Stimulated activated CD8-positive, alpha-beta memory T cell treated with anti-CD3 and anti-CD28 coated beads, Interleukin-7, amount 100 ng/mL, for 4 hours (primary cell): Measurements from ENCODE around the gene GMDS.

Experiments used
- DNase-seq, 2 donors: peaks; one replicate each; pipeline ENCODE4 v3.0.0-alpha.2; 2020; ENCODE audit warnings: low read depth in 2 of 2

The GMDS gene

GRCh38 chr6:2178125-2178524, 67.3 kb downstream of the GMDS start:
- DNase-seq = no peak

DNA sequence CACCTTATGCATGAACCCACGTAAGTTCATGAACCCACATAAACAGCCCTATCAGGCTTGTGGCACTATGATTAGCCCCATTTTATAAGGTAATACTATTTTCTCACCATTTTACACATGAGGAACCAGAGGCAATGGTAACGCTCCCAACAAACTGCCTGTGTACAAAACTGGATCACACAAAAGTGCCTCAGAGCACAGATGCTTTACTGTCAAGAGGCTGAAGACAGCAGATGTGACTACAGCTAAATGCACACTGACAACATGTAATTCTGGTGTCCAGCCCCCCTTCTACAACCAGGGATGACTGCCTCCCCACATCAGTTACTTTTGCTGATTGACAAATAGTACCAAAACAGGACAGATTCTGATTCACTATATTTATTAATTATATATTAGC, 69.6 kb downstream of the GMDS start:
- no peak for DNase-seq

DNA sequence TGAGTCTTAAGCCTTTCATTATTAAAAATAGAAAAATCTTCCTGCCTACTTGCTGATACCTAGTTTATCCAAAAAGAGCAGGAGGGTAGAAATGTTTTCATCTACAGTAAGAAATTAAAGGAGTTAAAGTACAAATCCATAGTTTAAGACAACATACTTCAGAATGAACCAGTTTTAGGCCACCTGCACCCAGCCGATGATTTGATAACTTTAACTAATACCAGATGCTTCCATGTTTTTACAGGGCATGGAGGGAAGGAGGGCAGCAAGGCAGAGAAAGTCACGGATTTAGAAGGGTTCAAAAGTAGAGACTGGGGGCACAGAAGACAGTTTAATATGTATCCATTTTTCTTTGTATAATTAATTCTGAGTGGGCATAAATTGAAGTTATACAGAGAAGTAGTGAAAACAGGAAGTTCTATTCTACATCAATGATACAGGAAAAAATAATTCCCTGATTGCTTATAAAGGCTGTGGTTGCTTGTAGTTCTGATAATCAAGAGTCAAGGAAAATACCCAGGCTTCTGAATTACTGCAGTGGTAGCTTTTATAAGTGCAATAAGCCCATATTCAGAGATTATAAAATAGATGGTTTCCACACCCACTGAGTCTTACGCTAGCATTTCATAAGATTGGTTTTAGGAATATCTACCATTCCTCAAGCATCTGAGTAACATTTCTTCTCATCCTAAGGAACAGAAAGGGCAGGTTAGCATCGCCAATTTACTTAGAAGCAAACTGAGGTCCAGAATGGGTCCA, 72.0 kb downstream of the GMDS start:
- no peak for DNase-seq

DNA sequence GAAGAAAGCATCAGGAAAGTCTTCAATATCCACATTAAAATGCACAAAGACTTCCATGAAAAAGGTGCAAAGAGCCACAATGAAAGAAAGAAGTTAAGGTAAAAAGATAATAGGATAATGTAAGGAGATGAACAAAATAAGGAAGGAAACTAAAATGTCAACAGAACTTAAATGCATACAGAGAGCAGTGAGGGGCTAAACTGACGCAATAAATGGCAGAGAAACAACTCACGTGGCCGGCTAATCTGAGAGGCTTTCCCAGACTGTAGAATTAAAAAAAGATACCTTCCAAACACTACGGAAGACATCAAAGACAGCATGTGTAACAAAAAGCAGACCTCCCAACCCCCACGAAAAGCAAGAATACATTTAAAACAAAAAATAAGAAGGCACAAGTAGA, 73.7 kb downstream of the GMDS start:
- DNase-seq = no peak

DNA sequence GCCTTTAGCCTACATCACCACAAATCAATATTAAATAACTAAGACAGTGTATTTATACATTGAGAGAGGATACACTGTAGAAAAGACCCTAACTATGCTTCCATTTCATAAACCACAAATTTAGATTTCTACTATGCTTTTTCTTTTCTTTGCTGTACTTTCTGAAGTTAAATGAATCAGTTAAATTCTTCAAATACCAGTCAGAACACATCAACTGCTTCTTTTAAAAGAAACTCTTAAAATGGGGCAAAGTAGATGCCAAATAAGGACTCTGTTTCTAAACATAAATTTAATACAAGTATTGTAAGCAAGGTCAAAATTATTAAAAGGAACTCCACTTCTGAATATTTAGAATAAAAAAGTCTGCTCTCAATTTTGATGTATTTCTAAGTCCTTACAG, 76.9 kb downstream of the GMDS start:
- DNase-seq = no peak

DNA sequence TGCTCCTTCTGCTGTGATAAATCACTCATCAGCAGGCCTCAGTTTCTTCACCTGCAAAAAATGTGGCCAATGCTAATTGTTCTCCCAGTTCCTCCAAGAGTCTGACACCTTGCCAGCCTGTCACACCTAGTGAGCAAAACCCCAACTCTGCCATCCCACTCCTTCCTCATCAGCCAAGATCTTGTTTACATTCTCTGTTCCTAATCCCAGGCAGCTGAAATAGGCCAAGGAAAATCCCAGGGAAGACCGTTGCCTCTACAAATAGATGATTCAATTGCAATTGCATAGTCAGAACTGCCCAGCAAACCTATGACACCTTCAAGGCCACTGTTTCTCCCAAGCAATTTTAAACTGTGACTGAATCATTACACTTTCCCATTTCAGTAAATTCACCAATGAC, 78.7 kb downstream of the GMDS start:
- no peak for DNase-seq

GRCh38 chr6:2165286-2165685, 80.1 kb downstream of the GMDS start:
- no peak for DNase-seq

DNA sequence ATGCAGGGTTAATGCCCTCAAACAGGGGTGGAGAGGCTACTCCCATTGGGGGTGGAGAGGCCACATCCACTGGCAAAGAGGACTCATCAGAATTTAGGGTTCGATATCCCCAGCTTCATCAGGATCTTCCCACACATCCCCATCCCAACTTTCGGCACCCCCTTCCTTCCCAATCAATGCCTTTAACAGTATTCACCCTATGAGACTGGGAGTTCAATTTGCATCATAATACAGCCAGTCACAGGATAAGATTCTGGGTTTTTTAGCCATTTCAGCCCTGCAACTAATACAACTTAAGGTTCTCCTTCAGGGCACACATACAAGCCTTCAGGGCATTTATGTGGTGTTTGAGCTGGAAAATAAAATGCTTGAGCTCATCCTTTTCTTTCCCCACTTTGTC, 80.9 kb downstream of the GMDS start:
- no peak for DNase-seq

- no peak for DNase-seq
These were observed 83.3 kb downstream of the GMDS start for GRCh38 chr6:2162079-2162445.

- DNase-seq = no peak
These were observed 86.7 kb downstream of the GMDS start for GRCh38 chr6:2158596-2159271.

- DNase-seq = no peak
These were observed 87.8 kb downstream of the GMDS start for GRCh38 chr6:2157441-2158127.

GRCh38 chr6:2155206-2155605, 90.2 kb downstream of the GMDS start:
- DNase-seq = no peak

DNA sequence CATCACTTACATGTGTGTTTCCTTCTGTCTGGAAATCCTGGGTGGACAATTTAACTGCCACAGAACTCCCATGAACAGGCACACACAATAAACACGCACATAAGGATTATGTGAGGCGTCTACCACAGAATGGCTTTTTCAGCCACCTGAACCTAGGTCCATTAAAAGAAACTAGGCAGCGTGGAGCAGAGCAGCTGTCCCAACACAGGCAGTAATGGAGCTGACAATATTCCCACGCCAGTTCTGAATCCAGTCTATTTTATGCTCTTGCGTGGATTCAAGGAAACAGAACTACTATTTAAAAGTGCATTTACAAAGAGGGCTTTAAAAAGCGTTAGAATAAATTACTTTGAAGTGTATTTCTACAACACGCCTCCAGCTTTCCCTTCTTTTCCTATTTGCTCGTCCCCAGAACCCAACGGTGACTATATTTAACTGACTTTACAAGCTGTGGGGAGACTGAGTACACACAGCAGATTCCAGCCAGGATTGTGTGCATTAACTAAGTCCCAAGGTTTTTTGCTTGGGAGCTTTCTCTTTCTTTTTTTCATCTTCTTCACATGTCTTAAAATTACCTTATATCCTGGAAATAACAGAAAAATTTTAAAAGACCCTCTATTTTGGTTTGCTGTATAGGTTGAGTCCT, 95.9 kb downstream of the GMDS start:
- no peak for DNase-seq

DNA sequence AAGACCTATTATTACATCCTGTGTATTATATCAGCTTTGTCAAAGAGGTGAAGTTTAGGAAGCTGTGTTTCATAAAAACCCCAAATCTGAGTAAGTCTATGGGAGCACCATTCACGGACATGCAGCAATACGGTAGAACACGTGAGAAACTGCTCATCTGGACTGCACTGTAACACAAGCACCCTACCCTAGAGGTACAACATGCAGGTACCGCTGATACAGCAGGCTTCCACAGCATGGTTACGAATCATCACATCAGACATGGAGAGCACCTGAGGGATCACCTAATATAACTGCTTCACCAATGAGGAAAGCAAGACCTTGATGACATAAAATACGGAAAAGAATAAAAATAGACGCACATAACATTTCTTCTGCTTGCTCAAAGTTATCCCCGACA, 96.7 kb downstream of the GMDS start:
- DNase-seq = no peak

DNA sequence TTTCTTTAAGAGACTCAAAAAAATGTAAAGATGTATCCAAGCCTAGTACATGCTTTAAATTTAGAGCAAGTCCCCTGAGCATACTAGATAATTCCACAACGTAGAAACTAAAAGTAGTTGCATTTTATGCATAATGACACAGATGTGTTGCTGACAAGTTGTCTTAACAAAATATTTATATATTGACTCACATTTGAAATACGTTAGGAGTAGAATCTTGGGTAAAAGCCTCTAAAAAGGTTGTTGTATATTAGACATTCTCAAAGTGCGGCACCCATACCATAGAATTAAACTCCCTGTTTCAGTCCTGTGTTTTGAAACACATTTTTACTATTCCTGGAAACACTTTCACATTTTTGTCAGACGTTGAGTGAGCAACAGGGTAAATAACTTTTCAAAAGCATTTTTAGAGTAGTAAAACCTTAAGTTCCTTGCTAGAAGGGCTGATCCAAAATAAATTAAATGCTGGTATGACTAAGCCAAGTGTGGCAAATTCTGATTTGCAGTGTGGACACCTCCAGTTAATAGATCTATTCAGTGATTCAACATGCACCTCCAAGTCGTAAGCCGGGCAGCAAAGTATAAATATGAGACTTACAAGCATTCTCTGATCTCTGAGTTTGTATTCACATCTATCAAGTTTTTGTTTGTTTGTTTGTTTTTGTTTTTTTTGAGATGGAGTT, 97.5 kb downstream of the GMDS start:
- DNase-seq = no peak

DNA sequence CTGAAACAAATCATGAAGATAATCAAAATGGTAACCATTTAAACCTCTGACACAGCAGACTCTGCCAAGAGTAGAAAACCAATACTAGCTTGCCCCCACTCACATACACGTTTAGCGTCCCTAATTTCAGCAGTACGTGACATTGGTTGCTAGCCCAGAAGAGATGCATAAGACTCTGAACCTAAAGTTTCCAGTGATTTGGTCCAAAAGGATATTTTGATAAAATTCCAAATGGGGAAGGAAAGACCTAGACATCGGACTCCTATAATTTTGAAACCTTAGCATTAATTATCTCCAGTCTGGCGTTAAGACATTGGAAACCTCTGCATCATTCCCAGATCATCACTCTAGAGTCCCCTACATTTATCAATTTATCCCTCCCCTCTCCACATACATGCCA, 98.1 kb downstream of the GMDS start:
- no peak for DNase-seq

GRCh38 chr6:2144210-2144609, 101.2 kb downstream of the GMDS start:
- DNase-seq = no peak

DNA sequence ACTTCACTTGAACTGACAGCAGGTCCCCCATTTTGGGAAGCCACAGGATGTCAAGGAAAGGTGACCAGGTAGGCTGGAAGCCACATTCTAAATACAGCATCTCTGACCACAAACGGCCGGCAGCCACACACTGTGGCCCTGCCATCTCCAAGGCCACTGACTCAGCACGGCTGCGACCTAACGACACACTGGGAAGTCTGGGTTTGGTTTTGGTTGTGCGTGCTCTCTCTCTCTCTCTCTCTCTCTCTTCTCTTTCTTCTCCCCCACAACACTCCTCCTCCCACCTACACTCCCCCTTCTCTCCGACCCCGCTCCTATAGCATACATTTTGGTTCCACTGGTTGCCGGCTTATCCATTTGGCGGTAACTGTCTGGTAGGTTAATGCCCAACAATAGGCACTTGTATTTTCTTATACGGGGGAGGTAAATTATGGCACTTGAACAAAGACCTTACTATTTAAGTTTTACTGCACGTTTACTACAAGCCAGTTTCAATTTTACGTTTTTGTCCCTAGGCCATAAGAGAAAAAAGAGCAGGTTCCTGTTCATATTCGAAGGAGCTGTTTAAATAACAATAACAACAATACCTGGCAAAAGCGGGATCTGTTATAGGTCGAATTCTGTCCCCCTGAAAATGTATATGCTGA, 103.6 kb downstream of the GMDS start:
- no peak for DNase-seq

GRCh38 chr6:2140438-2141128, 104.8 kb downstream of the GMDS start:
- DNase-seq = no peak

GRCh38 chr6:2135401-2135800, 110.0 kb downstream of the GMDS start:
- DNase-seq = no peak

DNA sequence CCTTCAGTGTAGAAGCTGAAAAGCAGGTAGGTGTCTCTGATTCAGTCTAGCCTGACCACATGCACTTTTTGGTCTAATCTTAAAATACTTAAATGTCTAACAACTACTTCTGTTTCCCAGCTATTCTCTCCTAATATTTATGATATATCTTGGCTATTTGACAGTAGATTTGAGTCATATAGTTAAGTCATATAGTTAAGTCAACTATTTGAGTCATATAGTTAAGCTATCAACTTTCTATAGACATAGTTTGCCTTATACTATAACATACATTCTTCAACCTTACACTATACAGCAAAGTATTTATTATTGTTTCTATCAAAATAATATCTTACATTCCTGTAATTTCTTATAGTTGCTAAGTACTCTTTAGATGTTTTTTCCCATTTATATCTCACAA, 110.9 kb downstream of the GMDS start:
- no peak for DNase-seq
